ENCODE measurements around the gene PINLYP. TPM values are rescaled to one million over a fixed set of nuclear protein-coding genes. Genes with fewer than 3 reads are reported as not detected.
A peak's percentile ranks its signal among the peaks of the same experiment; 100 is the strongest.

Gene PINLYP
- total and polyA plus RNA-seq, 9 donors = 4.6 to 7.7 (median 5.9) TPM

GRCh38 chr19:43562698-43563241 is 12.8 kb upstream of the PINLYP start:
- Histone ChIP-seq H3K4me1 (ENCODE audit: control insufficient read depth, insufficient read depth, low read length) (peaks cover 8% of the 10 kb centered on the region), H3K4me3 (ENCODE audit: low read length) (no peak overlapping the region), H3K9me3 (replicated peaks; ENCODE audit: control insufficient read depth, low read depth, low read length) (no peaks in the 10 kb centered on the region), H3K27ac (ENCODE audit: low read length) (peak overlapping the region; percentile 35), H3K27me3 (ENCODE audit: control insufficient read depth, insufficient read depth, low read length) (no peaks in the 10 kb centered on the region), H3K36me3 (ENCODE audit: control insufficient read depth, insufficient read depth, low read length) (peaks cover 39% of the 10 kb centered on the region)
- DNase-seq = peak; percentile 80
- whole genome bisulfite sequencing (ENCODE audit: insufficient coverage) = 94% methylated on average over 3 of the region's 14 CpGs

GRCh38 chr19:43563816-43564457 is 11.7 kb upstream of the PINLYP start:
- peak; percentile 34 for DNase-seq
- Histone ChIP-seq H3K9me3 (replicated peaks; ENCODE audit: control insufficient read depth, low read depth, low read length) (no peaks in the 10 kb centered on the region), H3K27me3 (ENCODE audit: control insufficient read depth, insufficient read depth, low read length) (no peaks in the 10 kb centered on the region), H3K4me1 (ENCODE audit: control insufficient read depth, insufficient read depth, low read length) (peaks cover 8% of the 10 kb centered on the region), H3K4me3 (ENCODE audit: low read length) (no peak overlapping the region), H3K27ac (ENCODE audit: low read length) (no peak overlapping the region), H3K36me3 (ENCODE audit: control insufficient read depth, insufficient read depth, low read length) (peaks cover 32% of the 10 kb centered on the region)
- WGBS (ENCODE audit: insufficient coverage) = 79% methylated on average over 7 of the region's 10 CpGs

GRCh38 chr19:43564800-43565199 is 10.8 kb upstream of the PINLYP start:
- Histone ChIP-seq H3K36me3 (ENCODE audit: control insufficient read depth, insufficient read depth, low read length) (peaks cover 28% of the 10 kb centered on the region), H3K9me3 (replicated peaks; ENCODE audit: control insufficient read depth, low read depth, low read length) (no peaks in the 10 kb centered on the region), H3K4me3 (ENCODE audit: low read length) (no peak overlapping the region), H3K4me1 (ENCODE audit: control insufficient read depth, insufficient read depth, low read length) (peaks cover 8% of the 10 kb centered on the region), H3K27me3 (ENCODE audit: control insufficient read depth, insufficient read depth, low read length) (no peaks in the 10 kb centered on the region), H3K27ac (ENCODE audit: low read length) (no peak overlapping the region)
- peak; percentile 53 for DNase-seq
- whole genome bisulfite sequencing (ENCODE audit: insufficient coverage) = 50% methylated on average over 9 of the region's 9 CpGs

GRCh38 chr19:43569657-43570056 is 5.9 kb upstream of the PINLYP start:
- H3K27ac ChIP-seq (ENCODE audit: low read length) = no peak overlapping the region
- H3K36me3 ChIP-seq (ENCODE audit: control insufficient read depth, insufficient read depth, low read length) = peaks cover 20% of the 10 kb centered on the region
- no peak overlapping the region for H3K4me3 ChIP-seq (ENCODE audit: low read length)
- no peaks in the 10 kb centered on the region for H3K9me3 ChIP-seq (replicated peaks; ENCODE audit: control insufficient read depth, low read depth, low read length)
- WGBS (ENCODE audit: insufficient coverage) = no CpG with 5 or more reads among the region's 5 CpGs
- no peak for DNase-seq
- H3K27me3 ChIP-seq (ENCODE audit: control insufficient read depth, insufficient read depth, low read length) = no peaks in the 10 kb centered on the region
- H3K4me1 ChIP-seq (ENCODE audit: control insufficient read depth, insufficient read depth, low read length) = peaks cover 4% of the 10 kb centered on the region

- Histone ChIP-seq H3K4me1 (ENCODE audit: control insufficient read depth, insufficient read depth, low read length) (peaks cover 7% of the 10 kb centered on the region), H3K4me3 (ENCODE audit: low read length) (no peak overlapping the region), H3K36me3 (ENCODE audit: control insufficient read depth, insufficient read depth, low read length) (peaks cover 20% of the 10 kb centered on the region), H3K9me3 (replicated peaks; ENCODE audit: control insufficient read depth, low read depth, low read length) (no peaks in the 10 kb centered on the region), H3K27me3 (ENCODE audit: control insufficient read depth, insufficient read depth, low read length) (no peaks in the 10 kb centered on the region), H3K27ac (ENCODE audit: low read length) (no peak overlapping the region)
- 75% methylated on average over 5 of the region's 5 CpGs for WGBS (ENCODE audit: insufficient coverage)
- DNase-seq = no peak
These were observed 5.3 kb upstream of the PINLYP start for GRCh38 chr19:43570174-43570791.

GRCh38 chr19:43572171-43572588 is 3.4 kb upstream of the PINLYP start:
- H3K36me3 ChIP-seq (ENCODE audit: control insufficient read depth, insufficient read depth, low read length) = peaks cover 20% of the 10 kb centered on the region
- DNase-seq = no peak
- H3K27me3 ChIP-seq (ENCODE audit: control insufficient read depth, insufficient read depth, low read length) = no peaks in the 10 kb centered on the region
- no peak overlapping the region for H3K27ac ChIP-seq (ENCODE audit: low read length)
- peaks cover 15% of the 10 kb centered on the region for H3K4me1 ChIP-seq (ENCODE audit: control insufficient read depth, insufficient read depth, low read length)
- WGBS (ENCODE audit: insufficient coverage) = 100% methylated on average over 1 of the region's 3 CpGs
- no peaks in the 10 kb centered on the region for H3K9me3 ChIP-seq (replicated peaks; ENCODE audit: control insufficient read depth, low read depth, low read length)
- H3K4me3 ChIP-seq (ENCODE audit: low read length) = no peak overlapping the region

GRCh38 chr19:43574424-43575155 is 1.0 kb upstream of the PINLYP start:
- 24% methylated on average over 10 of the region's 12 CpGs for WGBS (ENCODE audit: insufficient coverage)
- DNase-seq = no peak

GRCh38 chr19:43575955-43576878 is 616 bp downstream of the PINLYP start:
- Histone ChIP-seq H3K4me1 (ENCODE audit: control insufficient read depth, insufficient read depth, low read length) (peaks cover 24% of the 10 kb centered on the region), H3K4me3 (ENCODE audit: low read length) (peak overlapping the region; percentile 96), H3K27me3 (ENCODE audit: control insufficient read depth, insufficient read depth, low read length) (no peaks in the 10 kb centered on the region), H3K36me3 (ENCODE audit: control insufficient read depth, insufficient read depth, low read length) (peaks cover 20% of the 10 kb centered on the region), H3K9me3 (replicated peaks; ENCODE audit: control insufficient read depth, low read depth, low read length) (no peaks in the 10 kb centered on the region), H3K27ac (ENCODE audit: low read length) (peak overlapping the region; percentile 85)
- WGBS (ENCODE audit: insufficient coverage) = 78% methylated on average over 26 of the region's 37 CpGs
- no peak for DNase-seq

More at GRCh38 chr19:43574424-43575155, 1.0 kb upstream of the PINLYP start:
- peaks cover 15% of the 10 kb centered on the region for H3K4me1 ChIP-seq (ENCODE audit: control insufficient read depth, insufficient read depth, low read length)
- H3K9me3 ChIP-seq (replicated peaks; ENCODE audit: control insufficient read depth, low read depth, low read length) = no peaks in the 10 kb centered on the region
- H3K27ac ChIP-seq (ENCODE audit: low read length) = peak overlapping the region; percentile 92
- peak overlapping the region; percentile 96 for H3K4me3 ChIP-seq (ENCODE audit: low read length)
- H3K27me3 ChIP-seq (ENCODE audit: control insufficient read depth, insufficient read depth, low read length) = no peaks in the 10 kb centered on the region
- peaks cover 20% of the 10 kb centered on the region for H3K36me3 ChIP-seq (ENCODE audit: control insufficient read depth, insufficient read depth, low read length)

- Histone ChIP-seq H3K4me1 (ENCODE audit: control insufficient read depth, insufficient read depth, low read length) (peaks cover 30% of the 10 kb centered on the region), H3K27me3 (ENCODE audit: control insufficient read depth, insufficient read depth, low read length) (no peaks in the 10 kb centered on the region), H3K36me3 (ENCODE audit: control insufficient read depth, insufficient read depth, low read length) (peaks cover 7% of the 10 kb centered on the region), H3K4me3 (ENCODE audit: low read length) (no peak overlapping the region), H3K27ac (ENCODE audit: low read length) (no peak overlapping the region), H3K9me3 (replicated peaks; ENCODE audit: control insufficient read depth, low read depth, low read length) (no peaks in the 10 kb centered on the region)
- DNase-seq = no peak
- WGBS (ENCODE audit: insufficient coverage) = 84% methylated on average over 3 of the region's 3 CpGs
These were observed 3.2 kb downstream of the PINLYP start for GRCh38 chr19:43578787-43579186.

All from muscle of leg (tissue), 11 donors.